Glomerular visceral epithelial cell (primary cell): Measurements from ENCODE around the gene FKRP.
"Not testable (repeated sequence)": the region's sequence is repeated elsewhere in the genome, so short reads cannot be mapped to it uniquely, and the experiment has no call there.

ENCODE experiments used
- DNase-seq: peaks from one replicate; pipeline ENCODE4 v3.0.0-alpha.2; 2016; ENCODE audit errors: extremely low spot score

Gene FKRP

GRCh38 chr19:46745521-46746280 is at the start of gene FKRP:
FKRP (plus strand) TSS chr19:46746057; CDS start chr19:46755451, 9,394 bp downstream.
- DNase-seq, result no peak

- no peak for DNase-seq
Measured at GRCh38 chr19:46696866-46697203, 49.0 kb upstream of the FKRP start.

DNA sequence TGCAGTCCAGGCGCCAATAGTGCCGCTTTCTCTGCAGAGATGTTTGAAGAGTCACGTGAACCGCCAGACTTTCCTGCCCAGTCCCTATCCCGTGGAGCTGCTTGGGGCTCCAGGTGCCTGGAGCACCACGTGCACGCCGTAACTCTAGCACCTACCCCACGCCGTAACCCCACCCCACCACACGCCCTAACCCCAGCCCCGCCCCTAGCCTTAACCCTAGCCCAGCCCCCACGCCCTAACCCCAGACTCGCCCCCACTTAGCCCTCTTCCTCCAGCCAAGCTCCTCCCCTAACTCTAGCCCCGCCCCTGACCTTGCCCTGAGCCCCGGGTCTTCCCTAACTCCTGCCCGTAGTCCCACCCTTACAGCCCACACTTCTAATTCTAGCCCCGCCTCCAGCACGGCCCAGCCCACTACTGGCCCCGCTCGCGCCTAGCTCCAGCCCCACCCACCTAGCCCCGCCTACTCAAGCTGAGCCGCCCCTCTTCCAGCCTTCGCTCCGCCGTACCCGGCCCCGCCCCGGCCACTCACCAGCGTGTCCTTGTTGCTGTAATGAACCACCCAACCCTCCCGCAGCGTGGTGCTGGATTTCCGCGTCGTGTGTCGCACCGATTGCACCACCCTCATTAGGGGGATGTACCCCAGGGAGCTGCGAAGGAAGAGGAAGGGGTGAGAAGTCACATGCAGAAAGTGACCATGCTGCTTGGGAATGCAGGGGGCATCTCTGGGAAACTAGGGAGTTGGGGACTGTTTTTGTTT is 48.5 kb upstream of the FKRP start:
- no peak for DNase-seq

DNA sequence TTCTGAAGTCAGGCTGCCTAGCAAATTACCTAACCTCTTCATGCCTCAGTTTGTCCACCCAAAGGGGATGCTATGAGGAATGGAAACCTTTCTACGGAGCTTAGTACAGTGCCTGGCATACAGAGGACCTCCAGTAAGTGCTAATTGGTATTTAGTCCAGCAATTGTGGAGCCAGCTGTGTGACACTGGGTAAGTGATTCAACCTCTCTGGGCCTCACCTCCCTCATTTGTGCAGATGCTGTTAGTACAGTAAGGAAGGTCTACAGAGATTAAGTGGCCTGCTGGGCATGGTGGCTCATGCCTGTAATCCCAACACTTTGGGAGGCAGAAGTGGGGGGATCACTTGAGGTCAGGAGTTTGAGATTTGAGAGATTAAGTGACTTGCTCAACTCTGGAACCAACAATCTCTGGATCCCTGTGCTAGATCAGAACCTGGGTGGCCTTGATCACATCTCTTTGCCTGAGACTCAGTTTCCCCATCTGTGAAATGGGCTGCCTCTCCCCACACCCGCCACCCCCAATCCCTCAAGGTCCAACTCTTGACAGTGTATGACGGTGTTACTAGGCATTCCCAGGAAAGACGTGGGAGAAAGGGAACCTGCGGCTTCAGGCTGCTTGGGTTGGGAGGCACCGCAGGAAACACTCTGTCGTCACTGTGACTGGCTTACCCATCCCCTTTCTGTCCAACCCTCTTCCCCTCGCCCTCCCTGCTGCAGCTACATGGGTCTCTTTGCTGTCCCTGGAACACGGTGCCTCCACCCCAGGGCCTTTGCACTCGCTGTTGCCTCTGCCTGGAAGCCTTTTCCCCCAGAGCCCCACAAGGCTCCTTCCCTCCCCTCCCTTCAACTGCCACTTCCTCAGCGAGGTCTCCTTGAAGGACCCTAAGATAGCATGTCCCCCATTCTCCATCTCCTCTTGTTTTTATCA is 47.2 kb upstream of the FKRP start:
- no peak for DNase-seq

- DNase-seq, result no peak
Measured at GRCh38 chr19:46700704-46701103, 45.2 kb upstream of the FKRP start.

- DNase-seq, result peak; percentile 47
Measured at GRCh38 chr19:46704379-46705076, 41.3 kb upstream of the FKRP start.

DNA sequence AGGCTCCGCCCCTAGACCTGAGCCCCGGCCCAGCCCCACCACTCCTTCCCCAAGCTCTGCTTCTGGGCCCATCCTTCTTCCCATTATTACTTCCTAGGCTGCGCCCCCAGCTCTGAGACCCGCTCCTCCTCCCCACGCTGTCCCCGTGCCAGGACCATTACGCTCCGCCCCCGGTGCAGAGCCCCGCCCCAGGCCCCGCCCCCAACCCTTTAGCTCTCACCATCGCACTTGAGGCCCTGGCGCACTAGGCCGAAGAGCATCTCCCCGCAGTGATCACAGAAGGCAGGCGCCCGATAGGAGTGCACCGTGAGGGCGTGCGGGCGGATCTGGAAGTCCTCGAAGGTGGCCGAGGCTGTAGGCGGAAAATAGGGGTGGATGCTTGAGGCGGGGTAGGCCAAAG is 35.2 kb upstream of the FKRP start:
- DNase-seq, result no peak

DNA sequence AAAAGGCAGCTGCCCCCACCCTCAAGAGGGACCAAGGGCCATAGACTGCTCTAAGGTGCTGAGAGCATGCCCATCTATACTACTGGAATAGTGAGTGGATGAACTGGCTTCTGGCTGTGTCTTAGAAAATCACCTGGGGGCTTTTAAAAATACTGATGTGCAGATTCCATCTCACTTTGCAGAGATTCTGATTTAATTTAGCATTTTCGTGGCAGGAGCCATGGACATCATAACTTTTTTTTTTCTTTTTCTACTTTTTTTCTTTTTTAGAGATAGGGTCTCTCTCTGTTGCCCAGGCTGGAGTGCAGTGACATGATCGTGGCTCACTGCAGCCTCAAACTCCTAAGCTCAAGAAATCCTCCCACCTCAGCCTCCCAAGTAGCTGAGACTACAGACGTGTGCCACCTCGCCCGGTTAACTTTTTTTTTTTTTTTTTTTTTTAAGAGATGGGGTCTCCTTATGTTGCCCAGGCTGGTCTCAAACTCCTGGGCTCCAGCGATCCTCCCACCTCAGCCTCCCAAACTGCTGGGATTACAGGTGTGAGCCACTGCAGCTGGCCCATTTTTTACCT is 33.0 kb upstream of the FKRP start:
- not testable (repeated sequence) for DNase-seq

DNA sequence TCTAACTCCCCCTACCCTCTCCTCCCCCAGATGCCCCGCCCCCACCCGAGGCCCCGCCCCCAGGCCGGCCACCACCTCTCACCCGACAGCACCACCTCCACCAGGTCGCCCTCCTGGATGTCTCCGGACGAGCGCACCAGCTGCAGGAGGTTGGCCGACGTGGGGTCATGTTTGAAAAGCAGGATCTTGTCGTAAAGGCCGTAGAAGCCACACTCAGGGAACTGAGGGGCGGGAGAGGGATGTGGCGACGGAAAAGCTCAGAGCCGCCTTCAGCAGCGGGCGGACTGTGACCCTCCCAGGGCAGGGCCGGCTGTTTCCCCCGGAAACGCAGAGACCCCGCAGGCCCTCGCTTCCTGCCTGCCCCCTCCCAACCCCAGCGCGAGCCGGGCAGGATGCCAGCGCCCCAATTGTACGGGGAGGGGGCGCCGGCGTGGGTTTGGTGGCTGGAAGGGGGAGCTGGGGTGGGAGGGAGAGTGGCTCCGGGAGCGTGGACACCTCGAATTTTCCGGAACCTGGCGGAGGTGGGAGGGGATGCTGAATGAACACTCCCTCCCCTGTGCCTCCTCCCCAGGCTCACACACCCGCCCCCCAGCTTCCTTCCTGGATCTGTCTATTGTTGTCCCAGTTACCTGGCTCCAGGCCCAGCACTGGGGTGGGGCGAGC is 31.9 kb upstream of the FKRP start:
- DNase-seq, result peak; percentile 81

DNA sequence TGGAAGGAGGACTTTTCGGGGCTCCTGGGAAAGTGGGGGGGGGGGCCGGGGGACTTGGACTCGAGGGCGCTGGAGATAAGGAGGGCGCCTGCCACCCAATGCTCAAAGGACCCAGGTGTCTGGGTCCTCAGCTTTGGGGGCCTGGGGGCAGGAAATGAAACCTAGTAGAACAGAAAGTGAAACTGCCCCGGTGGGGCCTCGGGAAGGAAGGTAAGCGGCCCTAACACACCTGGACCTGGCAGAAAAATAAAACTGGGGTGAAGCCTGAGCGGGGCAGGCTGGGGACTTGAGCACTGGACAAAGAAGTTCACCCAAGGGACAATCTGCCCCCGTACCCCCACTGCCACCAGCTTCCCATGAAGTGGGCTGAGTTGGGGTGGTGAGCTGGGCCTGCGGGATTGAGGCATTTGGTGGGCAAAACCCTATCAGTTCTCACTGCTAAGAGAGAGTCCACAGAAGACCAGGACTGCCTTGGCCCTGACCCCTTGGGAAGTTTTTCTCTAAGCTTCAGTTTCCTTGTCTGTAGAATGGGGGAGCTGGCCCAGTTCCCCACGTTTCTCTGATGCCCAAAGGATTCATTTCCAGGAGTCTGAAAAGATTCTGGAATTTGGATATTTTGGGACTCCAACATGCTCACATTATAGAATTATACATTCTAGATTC is 31.3 kb upstream of the FKRP start:
- DNase-seq, result no peak

- no peak for DNase-seq
Measured at GRCh38 chr19:46715620-46715974, 30.3 kb upstream of the FKRP start.

DNA sequence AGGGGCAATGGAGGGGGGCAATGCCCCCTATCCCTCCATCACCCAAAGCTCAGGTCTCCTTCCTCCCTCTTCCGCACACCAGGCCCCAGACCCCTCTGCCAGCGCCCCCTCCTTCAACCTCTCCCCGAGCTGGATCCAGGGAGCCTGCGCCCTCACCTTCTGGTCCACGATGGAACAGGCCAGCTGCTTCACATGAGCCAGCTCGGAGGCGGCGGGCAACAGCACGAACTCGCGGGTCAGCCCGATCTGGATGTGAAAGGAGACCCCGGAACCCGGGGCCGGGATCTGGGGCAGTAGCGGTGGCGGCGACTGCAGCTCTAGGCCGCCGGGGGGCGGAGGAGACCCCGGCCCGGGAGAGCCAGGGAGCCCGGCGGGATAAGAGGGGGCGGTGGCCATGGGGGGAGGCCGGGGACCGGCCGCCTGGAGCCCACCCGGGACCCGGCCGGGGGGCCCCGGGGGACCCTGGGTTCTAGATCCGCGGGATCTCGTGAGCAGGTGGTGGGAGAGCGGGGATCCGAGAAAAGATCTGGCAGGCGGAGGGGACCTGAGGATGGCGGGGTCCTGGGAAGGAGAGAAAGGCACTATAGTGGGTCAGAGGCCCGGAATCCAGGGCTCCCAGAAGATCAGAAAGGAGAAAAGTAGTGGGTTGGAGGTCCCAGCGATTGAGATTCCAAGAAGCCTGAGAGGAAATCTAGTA is 29.7 kb upstream of the FKRP start:
- no peak for DNase-seq

GRCh38 chr19:46716672-46717033 is 29.2 kb upstream of the FKRP start:
- no peak for DNase-seq

GRCh38 chr19:46717034-46717715 is 28.7 kb upstream of the FKRP start, which contains the start of gene PRKD2:
PRKD2 (minus strand) TSS chr19:46717114; CDS start chr19:46716370, 744 bp downstream.
- peak; percentile 82 for DNase-seq

- no peak for DNase-seq
Measured at GRCh38 chr19:46717716-46718143, 28.1 kb upstream of the FKRP start.

DNA sequence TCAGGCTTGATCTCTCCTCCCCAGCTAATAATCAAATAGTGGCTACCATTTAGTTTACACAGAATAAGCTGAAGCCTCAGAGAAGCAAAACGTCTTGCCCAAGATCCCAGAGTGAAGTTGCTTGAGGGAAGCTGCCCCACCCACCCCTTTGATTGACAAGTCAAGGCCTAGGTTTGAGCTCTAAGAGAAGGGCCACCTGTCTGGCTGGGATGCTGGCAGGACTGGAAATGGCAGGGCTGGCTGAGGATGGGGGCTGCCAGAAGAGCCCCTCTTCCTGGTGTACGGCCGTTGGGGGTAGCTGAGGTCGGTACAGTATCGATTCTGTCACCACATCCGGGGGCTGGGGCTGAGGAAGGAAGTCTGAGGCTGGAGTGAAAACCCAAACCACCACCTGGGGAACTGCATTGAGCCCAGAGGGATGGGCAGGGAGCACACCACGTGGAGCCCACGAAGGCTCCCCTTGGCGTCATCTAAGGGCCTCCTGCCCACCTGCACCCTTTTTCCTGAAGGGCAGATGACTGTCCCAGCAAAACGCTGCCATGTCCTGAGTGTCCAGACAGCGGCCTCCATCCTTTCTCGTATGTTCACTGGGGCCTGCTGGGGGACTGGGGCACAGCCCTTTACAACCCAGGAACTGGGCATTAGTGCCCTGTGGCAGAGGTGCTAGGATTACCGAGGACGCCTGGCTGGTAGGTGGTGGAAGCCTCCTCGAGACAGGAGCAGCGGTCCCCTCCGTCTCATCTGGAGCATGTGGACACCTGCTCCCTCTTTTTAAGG is 27.5 kb upstream of the FKRP start:
- no peak for DNase-seq

DNA sequence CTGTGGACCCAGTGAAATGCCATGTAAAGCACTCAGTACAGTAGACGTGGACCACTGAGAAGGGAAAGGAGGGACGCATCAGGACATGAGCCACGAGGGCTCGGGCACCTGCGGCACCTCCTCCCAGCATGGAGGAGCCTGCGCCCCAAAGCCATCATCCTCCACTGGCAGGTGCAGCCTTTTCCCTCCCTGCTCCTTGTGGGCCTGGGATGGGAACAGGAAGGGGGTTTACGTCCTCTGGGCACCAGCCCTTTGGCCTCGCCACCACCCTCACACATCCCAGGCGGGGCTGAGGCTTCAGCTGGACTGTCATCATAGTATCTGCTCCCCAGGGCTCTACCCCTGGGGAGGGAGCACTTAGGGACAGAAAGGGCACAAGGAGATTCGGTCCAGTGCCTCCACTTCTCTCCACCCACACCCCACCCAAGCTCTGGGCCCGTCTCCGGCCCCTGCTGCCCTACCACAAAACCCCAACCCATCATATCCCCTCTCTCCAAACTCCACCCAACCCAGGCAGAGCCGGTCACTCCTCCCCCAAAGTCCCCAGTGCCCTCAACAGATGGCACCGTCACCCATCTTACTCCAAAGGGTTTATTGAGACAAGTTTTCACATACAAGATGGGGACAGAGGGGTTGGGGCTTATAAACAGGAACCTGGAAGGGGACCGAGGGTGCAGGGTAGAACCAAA is 26.8 kb upstream of the FKRP start:
- no peak for DNase-seq
